OCI-LY7 (cell line): ENCODE results near the gene CNOT3. TPM values are rescaled to one million over a fixed set of nuclear protein-coding genes. Genes with fewer than 3 reads are reported as not detected.

Source experiments
- Bru-seq: library from RNA; stranded (reverse); fragments of 400-500 nt; gene quantifications from one replicate; lab custom pipeline; 2021; lab: Mats Ljungman, UMichigan
- BruChase-seq, 2 experiments: library from RNA; stranded (reverse); fragments of 400-500 nt; gene quantifications; one replicate each; lab custom pipeline; 2021; lab: Mats Ljungman, UMichigan
- BruUV-seq: library from RNA; stranded (reverse); fragments of 400-500 nt; replicated peaks from 2 replicates; lab custom pipeline; 2021; lab: Mats Ljungman, UMichigan
- CTCF ChIA-PET: fragments of 300-600 bp; sonication (Branson Sonifier 250); formaldehyde crosslinking; loops from one replicate; lab custom pipeline; 2022; ENCODE audit warnings: antibody characterized with exemption; ENCODE audit not compliant: unreplicated experiment; lab: Charles Lee
- POLR2A ChIA-PET: fragments of 300-600 bp; sonication (Branson Sonifier 250); formaldehyde crosslinking; loops from one replicate; lab custom pipeline; 2022; ENCODE audit warnings: antibody characterized with exemption; lab: Charles Lee
- DNase-seq: peaks from one replicate; pipeline ENCODE4 v3.0.0-alpha.2; 2015; ENCODE audit warnings: low spot score
- H2AFZ ChIP-seq: fragments of 200-600 bp; sonication (generic), shearing (Covaris generic); 2 replicates; pipeline ENCODE4 v1.6.1; 2014; ENCODE audit warnings: mild to moderate bottlenecking, antibody characterized with exemption, low read length, moderate library complexity
- H3K27ac ChIP-seq: fragments of 200-600 bp; sonication (generic); 2 replicates; pipeline ENCODE4 v1.5.1; 2014; ENCODE audit warnings: mixed run types, low read depth, mild to moderate bottlenecking, moderate library complexity, low read length, inconsistent platforms; ENCODE audit not compliant: poor library complexity, severe bottlenecking
- H3K36me3 ChIP-seq: fragments of 200-600 bp; sonication (generic); 2 replicates; pipeline ENCODE4 v1.6.1; 2014; ENCODE audit warnings: mild to moderate bottlenecking, antibody characterized with exemption, low read length, moderate library complexity, mixed read lengths; ENCODE audit not compliant: insufficient read depth
- H3K4me1 ChIP-seq: fragments of 200-600 bp; sonication (generic); 2 replicates; pipeline ENCODE4 v1.5.1; 2014; ENCODE audit warnings: mild to moderate bottlenecking, low read length; ENCODE audit not compliant: insufficient read depth, poor library complexity, severe bottlenecking
- H3K4me2 ChIP-seq: fragments of 200-600 bp; sonication (generic); 2 replicates; pipeline ENCODE4 v1.6.1; 2014; ENCODE audit warnings: mild to moderate bottlenecking, low read length
- H3K4me3 ChIP-seq: fragments of 200-600 bp; sonication (generic); 2 replicates; pipeline ENCODE4 v1.5.1; 2014; ENCODE audit warnings: mild to moderate bottlenecking, low read depth, low read length; ENCODE audit not compliant: poor library complexity, severe bottlenecking
- H3K79me2 ChIP-seq: fragments of 200-600 bp; sonication (generic); 2 replicates; pipeline ENCODE4 v1.6.1; 2016; ENCODE audit warnings: low read depth, mild to moderate bottlenecking, low read length, moderate library complexity, mixed read lengths; ENCODE audit not compliant: insufficient read depth
- H3K9me2 ChIP-seq: fragments of 200-600 bp; sonication (generic); 2 replicates; pipeline ENCODE4 v1.6.1; 2016; ENCODE audit warnings: mild to moderate bottlenecking, low read length, mixed read lengths; ENCODE audit not compliant: insufficient read depth
- H3K9me3 ChIP-seq: fragments of 200-600 bp; sonication (generic); 2 replicates; pipeline ENCODE4 v1.6.1; 2014; ENCODE audit warnings: mild to moderate bottlenecking, mixed run types, low read length, mixed read lengths
- H4K20me1 ChIP-seq: fragments of 200-600 bp; sonication (generic); 2 replicates; pipeline ENCODE4 v1.6.1; 2014; ENCODE audit warnings: mild to moderate bottlenecking, antibody characterized with exemption, low read length, moderate library complexity, mixed read lengths; ENCODE audit not compliant: insufficient read depth
- EZH2phosphoT487 ChIP-seq: fragments of 200-600 bp; sonication (generic); IDR thresholded peaks from 2 replicates; pipeline ENCODE4 v1.6.1; 2018; ENCODE audit warnings: low read depth, borderline replicate concordance, mild to moderate bottlenecking, mixed run types, antibody characterized with exemption, low read length, moderate library complexity, mixed read lengths
- intact Hi-C: fragments of 100-400 bp; cut with micrococcal nuclease; formaldehyde crosslinking; loops from one replicate; pipeline ENCODE4 v1.10.0; 2022; ENCODE audit not compliant: unreplicated experiment
- long read RNA-seq: library from polyadenylated mRNA; stranded (forward); transcript quantifications from one replicate; pipeline ENCODE4 v2.0.0, GENCODE V29; 2022
- total RNA-seq, 2 experiments: library from RNA; depleted of rRNA in 1 of 2; stranded (reverse); fragments of >200 nt in 1 of 2; shearing (Covaris generic) in 1 of 2; gene quantifications; 2 replicates each; pipeline ENCODE4 v1.2.3, GENCODE V29; 2014 to 2022
- TF ChIP-seq, protein P1 (sequence below): fragments of 200-600 bp; sonication (generic); conservative IDR thresholded peaks from 2 replicates; pipeline ENCODE4 v1.5.1; 2014; ENCODE audit warnings: mild to moderate bottlenecking, antibody characterized with exemption, low read length, moderate library complexity, mixed read lengths

CNOT3 gene
- 15.2 and 18.4 TPM in 2 replicates for total RNA-seq (2014; rRNA removed; shearing (Covaris generic))
- 54.8 and 65.1 TPM in 2 replicates for total RNA-seq (2022)
- Bru-seq, nascent RNA = percentile 64 among the genes with signal in this experiment
- percentile 73 among the genes with signal in this experiment for BruChase-seq, experiment 1, labeled RNA remaining after a 6-hour chase
- BruChase-seq, experiment 2, labeled RNA remaining after a 2-hour chase = percentile 75 among the genes with signal in this experiment
- long read RNA-seq, transcript CNOT3-201 (18 exons, 2,890 nt) = major isoform, 43 of 94 reads
- long read RNA-seq, partial matches to known transcripts = 18 of 94 reads
- long read RNA-seq, other reads (novel, unspliced or antisense) = 33 of 94 reads

DNA sequence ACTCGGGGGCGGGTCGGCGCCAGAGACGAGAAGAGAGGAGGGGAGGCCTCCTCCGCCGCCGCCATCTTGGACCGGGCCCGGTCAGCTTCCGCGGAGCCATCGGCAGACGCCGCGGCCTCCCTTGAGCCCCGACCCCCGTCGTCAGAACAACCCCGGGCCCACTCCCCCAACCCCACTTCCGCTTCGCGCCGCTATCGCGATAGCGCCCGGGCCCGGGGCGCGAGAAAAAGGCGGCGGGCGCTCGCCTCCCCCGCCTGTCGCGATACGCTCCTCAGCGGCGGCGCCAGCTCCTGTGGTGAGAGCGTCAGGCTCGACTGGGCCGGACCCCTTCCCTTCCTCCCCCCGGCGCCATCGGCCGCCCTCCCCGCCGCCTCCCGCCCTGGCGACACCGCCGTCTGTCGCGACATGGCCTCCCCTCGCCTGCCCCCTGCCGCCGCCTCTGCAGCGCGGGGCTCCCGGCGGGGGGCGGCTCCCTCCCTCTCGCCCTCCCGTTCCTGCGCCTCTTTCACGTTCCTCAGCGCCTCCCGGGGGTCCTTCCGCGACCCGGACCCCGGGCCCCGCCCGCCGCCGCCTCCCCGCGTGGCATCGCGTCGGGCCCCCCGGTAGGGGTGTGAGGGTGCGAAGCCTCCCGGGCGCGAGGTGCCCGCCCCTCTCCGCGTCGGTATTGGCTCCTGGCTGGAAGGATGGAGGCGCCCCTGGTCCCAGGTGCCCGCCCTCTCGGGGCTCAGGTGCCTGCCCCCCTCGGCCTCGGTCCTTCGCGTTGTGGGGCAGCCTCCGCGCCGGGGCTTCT, at the start of gene CNOT3:
Gene CNOT3, plus strand, starts transcription at position 64 of the 790 bp plus-strand sequence. CDS start 5,217 bp downstream, outside the sequence.
- Histone ChIP-seq H4K20me1 (no peaks in the 10 kb centered on the region; the same call in 1 of the 2 replicates), H3K4me2 (peak within 1 kb of the TSS; percentile 92), H3K9me3 (no peaks in the 10 kb centered on the region), H3K9me2 (no peaks in the 10 kb centered on the region), H3K4me1 (peaks cover 21% of the 10 kb centered on the region), H3K27ac (peak within 1 kb of the TSS; percentile 54), H3K36me3 (peaks cover 39% of the 10 kb centered on the region), H2AFZ (peak within 1 kb of the TSS; percentile 79; the same call in 1 of the 2 replicates), H3K79me2 (peaks cover 34% of the 10 kb centered on the region), H3K4me3 (peak within 1 kb of the TSS; percentile 96)
- intact Hi-C loops = loop anchor here (1.0 to 2.0 kb wide), 3 partner anchors 21 to 36 kb away; partner anchors contain the start of genes LENG1, NDUFA3, PRPF31 and TFPT
- DNase-seq = peak; percentile 28
- no TSS peak for BruUV-seq
- ChIA-PET POLR2A (interaction anchor here (0.5 to 1.2 kb wide), 7 partner anchors 18 to 1244 kb away, joined by 3 to 9 read pairs (median 5); partner anchors contain the start of genes LENG1, MBOAT7, PRPF31 and TFPT), CTCF (interaction anchor here (1.0 kb wide), 1 partner anchor 23 kb away, joined by 6 read pairs; the partner anchor contains the start of genes PRPF31 and TFPT)
- TF ChIP-seq, protein P1, sequence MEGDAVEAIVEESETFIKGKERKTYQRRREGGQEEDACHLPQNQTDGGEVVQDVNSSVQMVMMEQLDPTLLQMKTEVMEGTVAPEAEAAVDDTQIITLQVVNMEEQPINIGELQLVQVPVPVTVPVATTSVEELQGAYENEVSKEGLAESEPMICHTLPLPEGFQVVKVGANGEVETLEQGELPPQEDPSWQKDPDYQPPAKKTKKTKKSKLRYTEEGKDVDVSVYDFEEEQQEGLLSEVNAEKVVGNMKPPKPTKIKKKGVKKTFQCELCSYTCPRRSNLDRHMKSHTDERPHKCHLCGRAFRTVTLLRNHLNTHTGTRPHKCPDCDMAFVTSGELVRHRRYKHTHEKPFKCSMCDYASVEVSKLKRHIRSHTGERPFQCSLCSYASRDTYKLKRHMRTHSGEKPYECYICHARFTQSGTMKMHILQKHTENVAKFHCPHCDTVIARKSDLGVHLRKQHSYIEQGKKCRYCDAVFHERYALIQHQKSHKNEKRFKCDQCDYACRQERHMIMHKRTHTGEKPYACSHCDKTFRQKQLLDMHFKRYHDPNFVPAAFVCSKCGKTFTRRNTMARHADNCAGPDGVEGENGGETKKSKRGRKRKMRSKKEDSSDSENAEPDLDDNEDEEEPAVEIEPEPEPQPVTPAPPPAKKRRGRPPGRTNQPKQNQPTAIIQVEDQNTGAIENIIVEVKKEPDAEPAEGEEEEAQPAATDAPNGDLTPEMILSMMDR = no peak
- TF ChIP-seq EZH2phosphoT487 = no peak

DNA sequence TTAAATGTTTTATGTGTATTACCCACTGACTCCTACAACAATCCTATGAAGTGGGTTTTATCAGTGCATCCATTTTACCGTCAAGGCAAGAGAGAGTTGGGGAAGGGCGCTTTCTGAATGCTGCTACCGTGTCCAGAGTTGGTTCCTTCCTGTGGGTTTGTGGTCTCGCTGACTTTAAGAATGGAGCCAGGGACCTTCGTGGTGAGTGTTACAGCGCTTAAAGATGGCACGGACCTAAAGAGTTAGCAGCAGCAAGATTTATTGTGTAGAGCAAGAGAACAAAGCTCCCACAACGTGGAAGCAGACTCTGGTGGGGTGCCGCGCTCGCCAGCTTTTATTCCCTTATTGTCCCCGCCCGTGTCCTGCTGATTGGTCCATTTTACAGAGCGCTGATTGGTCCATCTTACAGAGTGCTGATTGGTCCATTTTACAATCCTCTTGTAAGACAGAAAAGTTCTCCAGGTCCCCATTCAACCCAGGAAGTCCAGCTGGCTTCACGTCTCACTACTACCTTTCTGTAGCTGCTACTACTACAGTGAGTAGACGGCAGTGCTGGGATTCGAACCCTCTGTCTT, 43.0 kb upstream of the CNOT3 start:
- intact Hi-C loops = no loop called here
- H3K4me3 ChIP-seq = no peak overlapping the region
- H3K27ac ChIP-seq = no peak overlapping the region
- H3K9me2 ChIP-seq = no peaks in the 10 kb centered on the region
- no peak overlapping the region for H2AFZ ChIP-seq
- TF ChIP-seq, protein P1 = no peak
- TF ChIP-seq EZH2phosphoT487 = no peak
- DNase-seq = no peak
- H3K9me3 ChIP-seq = no peaks in the 10 kb centered on the region
- no TSS peak for BruUV-seq
- no peak overlapping the region for H3K4me2 ChIP-seq
- no peaks in the 10 kb centered on the region for H4K20me1 ChIP-seq
- H3K79me2 ChIP-seq = no peaks in the 10 kb centered on the region
- ChIA-PET POLR2A (no interaction called here), CTCF (no interaction called here)
- H3K4me1 ChIP-seq = peaks cover 20% of the 10 kb centered on the region
- H3K36me3 ChIP-seq = no peaks in the 10 kb centered on the region
